HepG2 (cell line): ENCODE results near the gene TTC39B. TPM values are rescaled to one million over a fixed set of nuclear protein-coding genes. Genes with fewer than 3 reads are reported as not detected.

Experiments used
- ATAC-seq: fragments of 200-7000 bp; cut with Tn5 transposase; 3 replicates; pipeline ENCODE4 v1.9.1; 2020; ENCODE audit warnings: mild to moderate bottlenecking, moderate library complexity
- BruUV-seq: library from RNA; stranded (reverse); fragments of 400-500 nt; replicated peaks from 2 replicates; lab custom pipeline; 2021; lab: Mats Ljungman, UMichigan
- CTCF ChIA-PET: fragments of 300-600 bp; formaldehyde crosslinking; extraction: SDS; loops from one replicate; lab custom pipeline; 2021; ENCODE audit warnings: low total read pairs, inconsistent platforms, low intra/inter-chr PET ratio; lab: Yijun Ruan, JAX
- POLR2A ChIA-PET: fragments of 350-600 bp; sonication (Branson Sonifier 250); formaldehyde crosslinking; loops from one replicate; lab custom pipeline; 2020; ENCODE audit warnings: antibody characterized with exemption, inconsistent platforms; lab: Yijun Ruan, JAX
- DNase-seq: peaks from one replicate; pipeline ENCODE4 v3.0.0-alpha.2; 2015; ENCODE audit warnings: low spot score
- FAIRE-seq: peaks from 3 replicates; lab custom pipeline; 2011; peaks lifted over from hg19 to GRCh38; lab: Jason Lieb, UNC
- H2AFZ ChIP-seq: one replicate; pipeline ENCODE4 v1.6.1; 2011; ENCODE audit warnings: low read length, inconsistent platforms
- H3K27ac ChIP-seq: fragments of 300-600 bp; 3 replicates; pipeline ENCODE4 v1.8.0; 2011; ENCODE audit warnings: mixed run types, mild to moderate bottlenecking, mixed read lengths, low read length, inconsistent platforms; ENCODE audit not compliant: insufficient read depth; ENCODE audit errors: extremely low read length
- H3K27me3 ChIP-seq, 2 experiments: fragments of 200-600 bp in 1 of 2; 2 replicates in 1 of 2; 3 replicates in 1 of 2; pipeline versions ENCODE4 v1.6.0 to v1.8.0; 2011; ENCODE audit warnings: low read length in 2 of 2, mild to moderate bottlenecking in 2 of 2, moderate library complexity in 2 of 2, inconsistent platforms in 1 of 2; ENCODE audit not compliant: insufficient read depth in 2 of 2, control insufficient read depth in 1 of 2
- H3K36me3 ChIP-seq, 2 experiments: fragments of 200-600 bp in 1 of 2; replicated peaks in 1 of 2; 2 replicates in 1 of 2; 3 replicates in 1 of 2; pipeline versions ENCODE4 v1.5.1 to v1.8.0; 2011; ENCODE audit warnings: low read length in 2 of 2, inconsistent platforms in 1 of 2; ENCODE audit not compliant: insufficient read depth in 2 of 2, control insufficient read depth in 1 of 2
- H3K4me1 ChIP-seq: 2 replicates; pipeline ENCODE4 v1.5.1; 2012; ENCODE audit warnings: low read length, inconsistent platforms; ENCODE audit not compliant: insufficient read depth
- H3K4me2 ChIP-seq: 2 replicates; pipeline ENCODE4 v1.6.0; 2011; ENCODE audit warnings: low read depth, low read length, inconsistent platforms
- H3K4me3 ChIP-seq, 3 experiments: fragments of 200-600 bp in 1 of 3; sonication (generic), shearing (Covaris generic) in 1 of 3; replicated peaks in 1 of 3; 2 replicates each; pipeline ENCODE4 v1.5.1; 2011 to 2016; ENCODE audit warnings: low read length in 3 of 3, inconsistent platforms in 2 of 3, low read depth in 2 of 3, mild to moderate bottlenecking in 2 of 3, control low read depth in 1 of 3, mixed read lengths in 1 of 3; ENCODE audit not compliant: insufficient read depth in 1 of 3
- H3K79me2 ChIP-seq: one replicate; pipeline ENCODE4 v1.6.1; 2011; ENCODE audit warnings: low read length, inconsistent platforms; ENCODE audit not compliant: insufficient read depth
- H3K9ac ChIP-seq: 2 replicates; pipeline ENCODE4 v1.6.0; 2011; ENCODE audit warnings: mild to moderate bottlenecking, low read depth, low read length, inconsistent platforms; ENCODE audit not compliant: insufficient read depth
- H3K9me3 ChIP-seq: 2 replicates; pipeline ENCODE4 v1.5.1; 2012; ENCODE audit warnings: mild to moderate bottlenecking, low read length
- H4K20me1 ChIP-seq: 2 replicates; pipeline ENCODE4 v1.6.0; 2011; ENCODE audit warnings: inconsistent platforms, mild to moderate bottlenecking, low read length, moderate library complexity; ENCODE audit not compliant: insufficient read depth
- ELF3 ChIP-seq: IDR thresholded peaks from 2 replicates; pipeline ENCODE4 v1.6.1; 2016; ENCODE audit warnings: missing genetic modification reagents, missing compliant biosample characterization
- KAT2B ChIP-seq: fragments of 150-350 bp; IDR thresholded peaks from 2 replicates; pipeline ENCODE4 v1.6.1; 2014; ENCODE audit warnings: low read depth, low read length, borderline replicate concordance
- NR2F6 ChIP-seq, 2 experiments: IDR thresholded peaks; 2 replicates each; pipeline ENCODE4 v1.6.1; 2016; ENCODE audit warnings: antibody characterized with exemption in 1 of 2, mild to moderate bottlenecking in 1 of 2
- TEAD3 ChIP-seq: optimal IDR thresholded peaks from 2 replicates; pipeline ENCODE3; 2016; ENCODE audit warnings: borderline replicate concordance
- WGBS: methylation state at CpG from one replicate; pipeline ENCODE4 v1.1.6; 2017; ENCODE audit warnings: low lambda C conversion rate; 5-methylcytosine and 5-hydroxymethylcytosine counted together
- in situ Hi-C: cut with HindIII; loops from 2 replicates; pipeline ENCODE4 v1.10.0; 2017; ENCODE audit warnings: low pct_unique_long_range_greater_than_20kb; ENCODE audit not compliant: extremely low pct_ligation_motif_present
- intact Hi-C: fragments of 100-400 bp; cut with micrococcal nuclease; formaldehyde crosslinking; loops from one replicate; pipeline ENCODE4 v1.10.0; 2022; ENCODE audit not compliant: unreplicated experiment
- polyA plus RNA-seq, 8 experiments: library from polyadenylated mRNA; depleted of rRNA in 3 of 8; stranded (reverse) in 7 of 8; unstranded in 1 of 8; fragments of >200 nt; fragmentation: Illumina TruSeq in 4 of 8; extraction: Trizol in 4 of 8; gene quantifications; 2 replicates each; pipeline versions ENCODE4 v1.2.1 to v1.2.3, GENCODE V29; 2011 to 2016; ENCODE audit warnings: low read depth in 4 of 8, missing spikeins in 1 of 8, mixed read lengths in 1 of 8; ENCODE audit not compliant: insufficient read depth in 1 of 8
- total RNA-seq, 5 experiments: library from RNA; depleted of rRNA; stranded (reverse); fragments of >200 nt; fragmentation: Illumina TruSeq; extraction: Trizol; gene quantifications; 2 replicates each; pipeline ENCODE4 v1.2.3, GENCODE V29; 2016; ENCODE audit warnings: low read depth in 1 of 5
- TF ChIP-seq, protein P1 (sequence below): sonication (generic); formaldehyde crosslinking; IDR thresholded peaks from 2 replicates; pipeline ENCODE4 v1.4.0; 2020; ENCODE audit warnings: missing genetic modification reagents
- TF ChIP-seq, protein P2 (sequence below), 2 experiments: fragments of 450-650 bp in 1 of 2; sonication (generic) in 1 of 2; formaldehyde crosslinking in 1 of 2; IDR thresholded peaks; 2 replicates each; pipeline versions ENCODE4 v1.6.1 to v1.8.0; 2016 to 2022; ENCODE audit warnings: antibody characterized with exemption in 1 of 2, mild to moderate bottlenecking in 1 of 2, missing genetic modification reagents in 1 of 2

TTC39B gene
- total and polyA plus RNA-seq, 2 of the 13 experiments (the other 11 are each of a cell fraction or from before 2014, with no cell fraction given) = 14.3 to 19.4 TPM

- FAIRE-seq (no peak), ATAC-seq (no peak), DNase-seq (peak; percentile 15)
- POLR2A ChIA-PET = no interaction called here
- TF ChIP-seq NR2F6 (IDR thresholded peaks at IDR 0.05) (no peak), NR2F6 (CRISPR knock-in tag; IDR thresholded peaks at IDR 0.05) (0 out of 2 replicates have a peak, but pooled peaks have one; percentile 19), TEAD3 (peak; percentile 6), ELF3 (CRISPR knock-in tag) (0 out of 2 replicates have a peak, but pooled peaks have one; percentile 27), KAT2B (no peak)
- TF ChIP-seq, protein P1, sequence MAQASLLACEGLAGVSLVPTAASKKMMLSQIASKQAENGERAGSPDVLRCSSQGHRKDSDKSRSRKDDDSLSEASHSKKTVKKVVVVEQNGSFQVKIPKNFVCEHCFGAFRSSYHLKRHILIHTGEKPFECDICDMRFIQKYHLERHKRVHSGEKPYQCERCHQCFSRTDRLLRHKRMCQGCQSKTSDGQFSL (CRISPR knock-in tag) = no peak
- TF ChIP-seq, protein P2, sequence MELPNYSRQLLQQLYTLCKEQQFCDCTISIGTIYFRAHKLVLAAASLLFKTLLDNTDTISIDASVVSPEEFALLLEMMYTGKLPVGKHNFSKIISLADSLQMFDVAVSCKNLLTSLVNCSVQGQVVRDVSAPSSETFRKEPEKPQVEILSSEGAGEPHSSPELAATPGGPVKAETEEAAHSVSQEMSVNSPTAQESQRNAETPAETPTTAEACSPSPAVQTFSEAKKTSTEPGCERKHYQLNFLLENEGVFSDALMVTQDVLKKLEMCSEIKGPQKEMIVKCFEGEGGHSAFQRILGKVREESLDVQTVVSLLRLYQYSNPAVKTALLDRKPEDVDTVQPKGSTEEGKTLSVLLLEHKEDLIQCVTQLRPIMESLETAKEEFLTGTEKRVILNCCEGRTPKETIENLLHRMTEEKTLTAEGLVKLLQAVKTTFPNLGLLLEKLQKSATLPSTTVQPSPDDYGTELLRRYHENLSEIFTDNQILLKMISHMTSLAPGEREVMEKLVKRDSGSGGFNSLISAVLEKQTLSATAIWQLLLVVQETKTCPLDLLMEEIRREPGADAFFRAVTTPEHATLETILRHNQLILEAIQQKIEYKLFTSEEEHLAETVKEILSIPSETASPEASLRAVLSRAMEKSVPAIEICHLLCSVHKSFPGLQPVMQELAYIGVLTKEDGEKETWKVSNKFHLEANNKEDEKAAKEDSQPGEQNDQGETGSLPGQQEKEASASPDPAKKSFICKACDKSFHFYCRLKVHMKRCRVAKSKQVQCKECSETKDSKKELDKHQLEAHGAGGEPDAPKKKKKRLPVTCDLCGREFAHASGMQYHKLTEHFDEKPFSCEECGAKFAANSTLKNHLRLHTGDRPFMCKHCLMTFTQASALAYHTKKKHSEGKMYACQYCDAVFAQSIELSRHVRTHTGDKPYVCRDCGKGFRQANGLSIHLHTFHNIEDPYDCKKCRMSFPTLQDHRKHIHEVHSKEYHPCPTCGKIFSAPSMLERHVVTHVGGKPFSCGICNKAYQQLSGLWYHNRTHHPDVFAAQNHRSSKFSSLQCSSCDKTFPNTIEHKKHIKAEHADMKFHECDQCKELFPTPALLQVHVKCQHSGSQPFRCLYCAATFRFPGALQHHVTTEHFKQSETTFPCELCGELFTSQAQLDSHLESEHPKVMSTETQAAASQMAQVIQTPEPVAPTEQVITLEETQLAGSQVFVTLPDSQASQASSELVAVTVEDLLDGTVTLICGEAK (IDR thresholded peaks at IDR 0.05) = no peak
- TF ChIP-seq, protein P2 (CRISPR knock-in tag; IDR thresholded peaks at IDR 0.05) = peak; percentile 59
- in situ Hi-C loops = loop anchor here (25.0 kb wide), 1 partner anchor 136 kb away; the partner anchor contains the start of gene SNAPC3
- peaks cover 41% of the 10 kb centered on the region for H3K79me2 ChIP-seq
- no peaks in the 10 kb centered on the region for H3K27me3 ChIP-seq
- no peak overlapping the region for H2AFZ ChIP-seq
- BruUV-seq = no TSS peak
- no peaks in the 10 kb centered on the region for H4K20me1 ChIP-seq
- H3K4me2 ChIP-seq = no peak overlapping the region
- H3K9me3 ChIP-seq = no peaks in the 10 kb centered on the region
- intact Hi-C loops = loop anchor here (2.0 kb wide), 1 partner anchor 140 kb away; no protein-coding TSS in a partner anchor
- H3K27ac ChIP-seq = no peak overlapping the region
- peaks cover 63% of the 10 kb centered on the region for H3K4me1 ChIP-seq
- CTCF ChIA-PET = no interaction called here
- no peak overlapping the region for H3K9ac ChIP-seq
- WGBS = 71% methylated on average over 4 of the region's 4 CpGs
- peaks cover 0 to 6% of the 10 kb centered on the region in 2 experiments; a peak in 3 of 5 replicates for H3K36me3 ChIP-seq
- no peak overlapping the region for H3K4me3 ChIP-seq
Measured at GRCh38 chr9:15276328-15276938, 30.6 kb downstream of the TTC39B start.
